ENCODE data around the gene GAA. TPM values are rescaled to one million over a fixed set of nuclear protein-coding genes. Genes with fewer than 3 reads are reported as not detected.

The GAA gene
- total and polyA plus RNA-seq, 2 of the 8 experiments (the other 6 are each of a cell fraction or from before 2014, with no cell fraction given) = 14.8 to 30.0 TPM

DNA sequence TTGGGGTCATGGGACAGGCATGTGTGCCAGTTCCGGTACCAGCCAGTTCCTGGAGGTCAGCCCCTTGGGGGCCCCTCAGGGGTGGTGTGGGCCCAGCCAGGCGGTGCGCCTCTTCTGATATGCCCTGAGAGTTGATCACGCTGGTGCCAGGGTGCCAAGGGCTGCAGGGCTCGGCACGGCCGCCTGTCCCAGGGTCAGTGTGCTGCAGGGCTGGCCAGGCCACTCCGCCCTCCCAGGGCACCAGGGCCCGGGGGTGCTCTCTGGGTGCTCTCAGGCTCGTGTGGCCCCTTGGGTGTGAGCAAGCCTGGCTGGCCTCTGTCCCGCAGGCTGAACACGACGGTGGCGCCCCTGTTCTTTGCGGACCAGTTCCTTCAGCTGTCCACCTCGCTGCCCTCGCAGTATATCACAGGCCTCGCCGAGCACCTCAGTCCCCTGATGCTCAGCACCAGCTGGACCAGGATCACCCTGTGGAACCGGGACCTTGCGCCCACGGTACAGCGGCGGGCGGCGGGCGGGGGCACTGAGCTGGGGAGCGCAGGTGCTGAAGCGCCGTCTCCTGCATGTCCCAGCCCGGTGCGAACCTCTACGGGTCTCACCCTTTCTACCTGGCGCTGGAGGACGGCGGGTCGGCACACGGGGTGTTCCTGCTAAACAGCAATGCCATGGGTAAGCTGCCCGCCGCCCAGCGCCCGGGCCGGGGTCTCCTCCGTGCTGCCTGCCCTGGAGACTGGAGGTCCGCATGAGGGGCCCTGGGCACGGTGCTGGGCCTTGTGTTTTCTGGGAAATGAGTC is 6.0 kb downstream of the GAA start (continued):
- no peak for TF ChIP-seq SIX5 (IDR thresholded peaks at IDR 0.05; ENCODE audit: low read depth, low read length)
